GM21381 (cell line): ENCODE results near the gene TRIM17.

Experiments
- ATAC-seq: cut with Tn5 transposase; IDR thresholded peaks from one replicate; pipeline ENCODE4 v1.9.1; 2021; ENCODE audit warnings: mild to moderate bottlenecking, moderate library complexity; ENCODE audit not compliant: unreplicated experiment

The TRIM17 gene

DNA sequence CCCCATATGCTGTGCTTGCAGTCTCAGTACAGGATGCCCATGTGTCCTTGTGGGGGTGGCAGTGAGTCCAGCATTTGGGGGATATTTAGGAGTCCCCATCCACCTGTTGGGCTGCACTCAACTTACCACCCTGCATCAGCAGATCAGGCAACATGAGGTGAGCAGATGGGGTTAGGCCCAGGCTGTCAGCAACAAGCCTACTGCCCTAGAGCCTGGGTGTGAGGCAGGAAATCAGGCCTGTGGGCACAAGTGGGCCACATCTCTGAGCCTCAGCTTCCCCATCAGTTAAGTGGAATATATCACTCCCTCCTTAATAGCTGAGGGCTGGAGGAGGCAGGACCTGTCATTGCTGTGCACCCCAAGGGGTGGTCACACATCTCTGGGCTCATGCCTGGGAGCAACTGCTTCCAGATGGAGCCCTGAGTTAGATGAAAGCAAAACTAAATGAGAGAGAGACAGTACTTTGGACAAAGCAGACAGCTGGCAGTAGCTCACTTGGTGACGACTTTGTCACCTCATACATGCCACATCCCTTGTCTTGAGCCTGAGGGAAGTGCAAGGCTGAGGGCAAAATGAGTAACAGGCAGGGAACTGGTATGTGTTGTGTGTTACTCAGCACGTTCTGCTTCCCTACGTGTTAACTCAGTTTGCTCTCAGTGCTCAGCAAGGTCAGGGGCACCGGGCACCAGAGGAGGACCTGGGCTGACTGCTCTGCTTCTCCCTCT is 58.5 kb downstream of the TRIM17 start:
- ATAC-seq: no peak
